IMR-90 (cell line): ENCODE measurements around the gene TNF. TPM values are rescaled to one million over a fixed set of nuclear protein-coding genes. Genes with fewer than 3 reads are reported as not detected.

Experiments
- ATAC-seq: fragments of 200-7000 bp; cut with Tn5 transposase; 2 replicates; pipeline ENCODE4 v1.9.1; 2020; ENCODE audit warnings: low read depth, mild to moderate bottlenecking, moderate library complexity
- BruUV-seq: library from RNA; stranded (reverse); fragments of 400-500 nt; replicated peaks from 2 replicates; lab custom pipeline; 2021; lab: Mats Ljungman, UMichigan
- CTCF ChIA-PET: fragments of 300-600 bp; formaldehyde crosslinking; extraction: SDS; loops from one replicate; lab custom pipeline; 2021; ENCODE audit warnings: antibody characterized with exemption; lab: Yijun Ruan, JAX
- POLR2A ChIA-PET: fragments of 300-600 bp; sonication (Branson Sonifier 250); formaldehyde crosslinking; loops from one replicate; lab custom pipeline; 2022; ENCODE audit warnings: antibody characterized with exemption; ENCODE audit not compliant: unreplicated experiment; lab: Charles Lee
- DNase-seq: peaks from one replicate; pipeline ENCODE4 v3.0.0; 2013
- H2AFZ ChIP-seq: replicated peaks from 2 replicates; pipeline ENCODE3; 2013; ENCODE audit warnings: low read length, mild to moderate bottlenecking; ENCODE audit not compliant: poor library complexity
- H2AK5ac ChIP-seq: 2 replicates; pipeline ENCODE4 v1.6.1; 2013; ENCODE audit warnings: low read depth, low read length, inconsistent platforms
- H2AK9ac ChIP-seq: replicated peaks from 2 replicates; pipeline ENCODE3; 2013; ENCODE audit warnings: mild to moderate bottlenecking, low read depth, low read length, moderate library complexity; ENCODE audit not compliant: poor library complexity
- H2BK120ac ChIP-seq: 2 replicates; pipeline ENCODE4 v1.6.1; 2013; ENCODE audit warnings: low read depth, low read length, inconsistent platforms
- H2BK15ac ChIP-seq: 3 replicates; pipeline ENCODE4 v1.6.1; 2013; ENCODE audit warnings: low read depth, low read length, inconsistent platforms
- H2BK20ac ChIP-seq: 2 replicates; pipeline ENCODE4 v1.6.1; 2013; ENCODE audit warnings: low read depth, mild to moderate bottlenecking, inconsistent platforms, low read length, moderate library complexity
- H2BK5ac ChIP-seq: 2 replicates; pipeline ENCODE4 v1.6.1; 2013; ENCODE audit warnings: mild to moderate bottlenecking, low read depth, low read length, inconsistent platforms; ENCODE audit not compliant: poor library complexity, severe bottlenecking
- H3K14ac ChIP-seq: replicated peaks from 2 replicates; pipeline ENCODE4 v1.6.1; 2013; ENCODE audit warnings: low read depth, low read length, inconsistent platforms
- H3K18ac ChIP-seq: 2 replicates; pipeline ENCODE4 v1.6.1; 2013; ENCODE audit warnings: low read depth, low read length, control low read depth
- H3K23ac ChIP-seq: 2 replicates; pipeline ENCODE4 v1.6.1; 2013; ENCODE audit warnings: low read depth, low read length, inconsistent platforms
- H3K27ac ChIP-seq: 2 replicates; pipeline ENCODE4 v1.5.1; 2013; ENCODE audit warnings: mild to moderate bottlenecking, control low read depth, low read length; ENCODE audit not compliant: insufficient read depth
- H3K27me3 ChIP-seq: 2 replicates; pipeline ENCODE4 v1.6.1; 2013; ENCODE audit warnings: low read length; ENCODE audit not compliant: control insufficient read depth, insufficient read depth
- H3K36me3 ChIP-seq: 2 replicates; pipeline ENCODE4 v1.6.1; 2013; ENCODE audit warnings: low read length, mixed read lengths; ENCODE audit not compliant: control insufficient read depth, insufficient read depth
- H3K4ac ChIP-seq: 2 replicates; pipeline ENCODE4 v1.6.1; 2013; ENCODE audit warnings: low read depth, low read length, inconsistent platforms
- H3K4me1 ChIP-seq: 2 replicates; pipeline ENCODE4 v1.6.1; 2013; ENCODE audit warnings: low read length, mixed read lengths; ENCODE audit not compliant: control insufficient read depth, insufficient read depth
- H3K4me2 ChIP-seq: 2 replicates; pipeline ENCODE4 v1.6.1; 2013; ENCODE audit warnings: low read depth, mild to moderate bottlenecking, control low read depth, low read length, moderate library complexity
- H3K4me3 ChIP-seq: 2 replicates; pipeline ENCODE4 v1.5.1; 2013; ENCODE audit warnings: low read depth, mild to moderate bottlenecking, control low read depth, low read length, moderate library complexity; ENCODE audit not compliant: insufficient read depth
- H3K56ac ChIP-seq: 2 replicates; pipeline ENCODE4 v1.6.1; 2013; ENCODE audit warnings: low read length, inconsistent platforms; ENCODE audit not compliant: insufficient read depth; ENCODE audit errors: extremely low read depth
- H3K79me1 ChIP-seq, 2 experiments: 2 replicates each; pipeline ENCODE4 v1.6.1; 2013; ENCODE audit warnings: low read length in 2 of 2, inconsistent platforms in 1 of 2, low read depth in 1 of 2
- H3K9ac ChIP-seq: 2 replicates; pipeline ENCODE4 v1.6.1; 2013; ENCODE audit warnings: low read depth, low read length, control low read depth
- H3K9me1 ChIP-seq: 2 replicates; pipeline ENCODE4 v1.6.1; 2013; ENCODE audit warnings: low read length, inconsistent platforms; ENCODE audit not compliant: insufficient read depth
- H3K9me3 ChIP-seq: 2 replicates; pipeline ENCODE4 v1.6.1; 2013; ENCODE audit warnings: low read length; ENCODE audit not compliant: control insufficient read depth, insufficient read depth
- H4K20me1 ChIP-seq: 2 replicates; pipeline ENCODE4 v1.6.1; 2013; ENCODE audit warnings: low read length, inconsistent platforms; ENCODE audit not compliant: insufficient read depth
- H4K5ac ChIP-seq: 2 replicates; pipeline ENCODE4 v1.6.1; 2013; ENCODE audit warnings: mild to moderate bottlenecking, low read depth, low read length, control low read depth
- H4K8ac ChIP-seq, 2 experiments: 2 replicates each; pipeline ENCODE4 v1.6.1; 2013; ENCODE audit warnings: low read depth in 2 of 2, low read length in 2 of 2, control low read depth in 1 of 2, inconsistent platforms in 1 of 2
- H4K91ac ChIP-seq: 2 replicates; pipeline ENCODE4 v1.6.1; 2013; ENCODE audit warnings: low read depth, low read length, inconsistent platforms; ENCODE audit not compliant: insufficient read depth
- BHLHE40 ChIP-seq: fragments of 150-350 bp; IDR thresholded peaks from 2 replicates; pipeline ENCODE4 v1.6.1; 2016; ENCODE audit warnings: mild to moderate bottlenecking, low read depth, low read length
- CEBPB ChIP-seq: IDR thresholded peaks from 2 replicates; pipeline ENCODE4 v1.6.1; 2012; ENCODE audit warnings: low read depth, low read length, improper control_type of control experiment
- CHD1 ChIP-seq: IDR thresholded peaks from 2 replicates; pipeline ENCODE4 v1.6.1; 2012; ENCODE audit warnings: low read depth, low read length, improper control_type of control experiment
- FOS ChIP-seq: fragments of 150-350 bp; IDR thresholded peaks from 2 replicates; pipeline ENCODE4 v1.6.1; 2016; ENCODE audit warnings: low read depth, low read length
- MAFK ChIP-seq: IDR thresholded peaks from 2 replicates; pipeline ENCODE4 v1.6.1; 2012; ENCODE audit warnings: low read depth, low read length, improper control_type of control experiment
- MAZ ChIP-seq: IDR thresholded peaks from 2 replicates; pipeline ENCODE4 v1.6.1; 2012; ENCODE audit warnings: low read depth, mild to moderate bottlenecking, low read length, improper control_type of control experiment, moderate library complexity, borderline replicate concordance
- MXI1 ChIP-seq: IDR thresholded peaks from 2 replicates; pipeline ENCODE4 v1.6.1; 2012; ENCODE audit warnings: low read depth, mild to moderate bottlenecking, low read length, moderate library complexity, borderline replicate concordance
- POLR2A ChIP-seq: IDR thresholded peaks from 2 replicates; pipeline ENCODE4 v1.6.1; 2012; ENCODE audit warnings: mild to moderate bottlenecking, low read depth, low read length
- RAD21 ChIP-seq: IDR thresholded peaks from 2 replicates; pipeline ENCODE4 v1.6.1; 2012; ENCODE audit warnings: low read length, improper control_type of control experiment
- RCOR1 ChIP-seq: IDR thresholded peaks from 2 replicates; pipeline ENCODE4 v1.6.1; 2012; ENCODE audit warnings: mild to moderate bottlenecking, low read length, improper control_type of control experiment; ENCODE audit not compliant: insufficient replicate concordance
- RFX5 ChIP-seq: IDR thresholded peaks from 2 replicates; pipeline ENCODE4 v1.8.0; 2012; ENCODE audit warnings: low read depth, mild to moderate bottlenecking, low read length, moderate library complexity
- SMC3 ChIP-seq: fragments of 150-350 bp; IDR thresholded peaks from 2 replicates; pipeline ENCODE4 v1.6.1; 2016; ENCODE audit warnings: low read depth, mild to moderate bottlenecking, antibody characterized with exemption, low read length, moderate library complexity
- WGBS, 2 experiments: methylation state at CpG; one replicate each; pipeline versions ENCODE4 v1.1.5 to v1.1.7; 2013; ENCODE audit warnings: missing lambda C conversion rate in 2 of 2; ENCODE audit not compliant: insufficient read length in 1 of 2; ENCODE audit errors: extremely low coverage in 2 of 2; 5-methylcytosine and 5-hydroxymethylcytosine counted together
- dilution Hi-C: fragments of 300-500 bp; cut with HindIII; formaldehyde crosslinking; loops from one replicate; pipeline ENCODE4 v1.14.3; 2018; ENCODE audit warnings: low sequenced_read_pairs; ENCODE audit not compliant: unreplicated experiment
- in situ Hi-C: fragments of 300-500 bp; cut with MboI; formaldehyde crosslinking; loops from 3 replicates; pipeline ENCODE4 v1.14.3; 2019; ENCODE audit warnings: low sequenced_read_pairs, inconsistent platforms, mixed read lengths
- intact Hi-C: fragments of 100-400 bp; cut with micrococcal nuclease; formaldehyde crosslinking; loops from 2 replicates; pipeline ENCODE4 v1.10.0; 2022
- polyA plus RNA-seq, 3 experiments: library from polyadenylated mRNA; depleted of rRNA; stranded (reverse); fragments of >200 nt; gene quantifications; 2 replicates each; pipeline ENCODE4 v1.2.3, GENCODE V29; 2012; ENCODE audit warnings: low replicate concordance in 1 of 3
- total RNA-seq: library from RNA; depleted of rRNA; stranded (reverse); fragments of >200 nt; gene quantifications from 2 replicates; pipeline ENCODE4 v1.2.3, GENCODE V29; 2012
- TF ChIP-seq, protein P1 (sequence below): conservative IDR thresholded peaks from 2 replicates; pipeline ENCODE4 v1.5.1; 2012; ENCODE audit warnings: mild to moderate bottlenecking, low read depth, low read length, improper control_type of control experiment
- TF ChIP-seq, protein P2 (sequence below): fragments of 150-350 bp; IDR thresholded peaks from 2 replicates; pipeline ENCODE4 v1.6.1; 2016; ENCODE audit warnings: low read depth, mild to moderate bottlenecking, low read length, moderate library complexity, borderline replicate concordance
- TF ChIP-seq, protein P3 (sequence below): fragments of 150-350 bp; IDR thresholded peaks from 2 replicates; pipeline ENCODE4 v1.6.1; 2017; ENCODE audit warnings: mild to moderate bottlenecking, antibody characterized with exemption, low read length, low read depth

The TNF gene
- total and polyA plus RNA-seq, 2 of the 4 experiments (the other 2 are of a cell fraction), result not detected

DNA sequence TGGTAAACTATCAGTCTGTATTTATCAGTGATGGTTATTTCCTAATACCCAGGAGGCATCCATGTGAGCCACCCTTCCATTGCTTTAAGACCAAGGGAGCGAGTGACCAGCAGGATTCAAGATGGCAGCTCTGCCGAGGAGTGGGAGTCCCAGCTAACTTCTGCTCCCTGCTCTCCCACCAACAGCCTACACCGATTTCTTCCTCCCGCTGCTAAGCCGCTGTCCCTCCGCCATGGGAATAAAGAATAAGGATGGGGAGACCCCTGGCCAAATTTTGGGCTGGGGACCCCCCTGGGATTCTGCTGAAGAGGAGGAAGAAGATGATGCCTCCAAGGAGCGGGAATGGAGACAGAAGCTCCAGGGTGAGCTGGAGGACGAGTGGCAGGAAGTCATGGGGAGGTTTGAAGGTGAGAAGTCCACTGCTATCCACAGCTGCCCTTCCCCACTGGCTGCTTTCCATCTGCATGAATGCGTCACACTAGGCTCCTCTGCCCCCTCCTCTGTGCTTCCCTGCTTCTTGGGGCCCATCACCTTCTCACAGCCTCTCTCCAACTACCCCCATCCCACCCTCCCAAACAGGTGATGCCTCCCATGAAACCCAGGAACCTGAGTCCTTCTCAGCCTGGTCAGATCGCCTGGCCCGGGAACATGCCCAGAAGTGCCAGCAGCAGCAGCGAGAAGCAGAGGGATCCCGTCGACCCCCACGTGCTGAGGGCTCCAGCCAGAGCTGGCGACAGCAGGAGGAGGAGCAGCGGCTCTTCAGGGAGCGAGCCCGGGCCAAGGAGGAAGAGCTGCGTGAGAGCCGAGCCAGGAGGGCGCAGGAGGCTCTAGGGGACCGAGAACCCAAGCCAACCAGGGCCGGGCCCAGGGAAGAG, 17.7 kb upstream of the TNF start:
- no peaks in the 10 kb centered on the region for H3K27me3 ChIP-seq
- no peak overlapping the region for H3K4ac ChIP-seq
- no peak overlapping the region for H2AFZ ChIP-seq
- no peak overlapping the region for H3K18ac ChIP-seq
- no peak overlapping the region for H2AK9ac ChIP-seq
- BruUV-seq, result no TSS peak
- H4K91ac ChIP-seq, result no peak overlapping the region
- H4K8ac ChIP-seq, result no peak overlapping the region
- H3K79me1 ChIP-seq, result peaks cover 12 to 26% of the 10 kb centered on the region in 2 experiments
- H3K23ac ChIP-seq, result no peak overlapping the region
- H2BK120ac ChIP-seq, result no peak overlapping the region
- 69% methylated on average over 5 of the region's 24 CpGs; no CpG with 5 or more reads in 1 of the 2 experiments for WGBS, 2 experiments
- no peak overlapping the region for H3K4me3 ChIP-seq
- no peak overlapping the region for H3K4me2 ChIP-seq
- intact Hi-C loops (no loop called here), dilution Hi-C loops (no loop called here), in situ Hi-C loops (no loop called here)
- ChIA-PET POLR2A (no interaction called here), CTCF (no interaction called here)
- H3K9me1 ChIP-seq, result peaks cover 19% of the 10 kb centered on the region; the same call in 1 of the 2 replicates
- no peak overlapping the region for H3K9ac ChIP-seq
- H4K20me1 ChIP-seq, result no peaks in the 10 kb centered on the region
- no peak overlapping the region for H2BK20ac ChIP-seq
- no peaks in the 10 kb centered on the region for H3K9me3 ChIP-seq
- no peak overlapping the region for H2BK5ac ChIP-seq
- H3K36me3 ChIP-seq, result peaks cover 33% of the 10 kb centered on the region
- H2BK15ac ChIP-seq, result no peak overlapping the region
- DNase-seq (no peak), ATAC-seq (no peak)
- H3K14ac ChIP-seq, result no peak overlapping the region
- no peak overlapping the region for H3K56ac ChIP-seq
- H2AK5ac ChIP-seq, result no peak overlapping the region
- H4K5ac ChIP-seq, result no peak overlapping the region
- H3K27ac ChIP-seq, result no peak overlapping the region
- peaks cover 18% of the 10 kb centered on the region for H3K4me1 ChIP-seq
- TF ChIP-seq RCOR1 (no peak), SMC3 (no peak), POLR2A (no peak), CEBPB (no peak), MXI1 (no peak), CHD1 (no peak), RAD21 (no peak), FOS (no peak), RFX5 (no peak), BHLHE40 (no peak), MAZ (no peak), MAFK (no peak)
- TF ChIP-seq, protein P1, sequence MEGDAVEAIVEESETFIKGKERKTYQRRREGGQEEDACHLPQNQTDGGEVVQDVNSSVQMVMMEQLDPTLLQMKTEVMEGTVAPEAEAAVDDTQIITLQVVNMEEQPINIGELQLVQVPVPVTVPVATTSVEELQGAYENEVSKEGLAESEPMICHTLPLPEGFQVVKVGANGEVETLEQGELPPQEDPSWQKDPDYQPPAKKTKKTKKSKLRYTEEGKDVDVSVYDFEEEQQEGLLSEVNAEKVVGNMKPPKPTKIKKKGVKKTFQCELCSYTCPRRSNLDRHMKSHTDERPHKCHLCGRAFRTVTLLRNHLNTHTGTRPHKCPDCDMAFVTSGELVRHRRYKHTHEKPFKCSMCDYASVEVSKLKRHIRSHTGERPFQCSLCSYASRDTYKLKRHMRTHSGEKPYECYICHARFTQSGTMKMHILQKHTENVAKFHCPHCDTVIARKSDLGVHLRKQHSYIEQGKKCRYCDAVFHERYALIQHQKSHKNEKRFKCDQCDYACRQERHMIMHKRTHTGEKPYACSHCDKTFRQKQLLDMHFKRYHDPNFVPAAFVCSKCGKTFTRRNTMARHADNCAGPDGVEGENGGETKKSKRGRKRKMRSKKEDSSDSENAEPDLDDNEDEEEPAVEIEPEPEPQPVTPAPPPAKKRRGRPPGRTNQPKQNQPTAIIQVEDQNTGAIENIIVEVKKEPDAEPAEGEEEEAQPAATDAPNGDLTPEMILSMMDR, result no peak
- TF ChIP-seq, protein P2, sequence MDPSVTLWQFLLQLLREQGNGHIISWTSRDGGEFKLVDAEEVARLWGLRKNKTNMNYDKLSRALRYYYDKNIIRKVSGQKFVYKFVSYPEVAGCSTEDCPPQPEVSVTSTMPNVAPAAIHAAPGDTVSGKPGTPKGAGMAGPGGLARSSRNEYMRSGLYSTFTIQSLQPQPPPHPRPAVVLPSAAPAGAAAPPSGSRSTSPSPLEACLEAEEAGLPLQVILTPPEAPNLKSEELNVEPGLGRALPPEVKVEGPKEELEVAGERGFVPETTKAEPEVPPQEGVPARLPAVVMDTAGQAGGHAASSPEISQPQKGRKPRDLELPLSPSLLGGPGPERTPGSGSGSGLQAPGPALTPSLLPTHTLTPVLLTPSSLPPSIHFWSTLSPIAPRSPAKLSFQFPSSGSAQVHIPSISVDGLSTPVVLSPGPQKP, result no peak
- TF ChIP-seq, protein P3, sequence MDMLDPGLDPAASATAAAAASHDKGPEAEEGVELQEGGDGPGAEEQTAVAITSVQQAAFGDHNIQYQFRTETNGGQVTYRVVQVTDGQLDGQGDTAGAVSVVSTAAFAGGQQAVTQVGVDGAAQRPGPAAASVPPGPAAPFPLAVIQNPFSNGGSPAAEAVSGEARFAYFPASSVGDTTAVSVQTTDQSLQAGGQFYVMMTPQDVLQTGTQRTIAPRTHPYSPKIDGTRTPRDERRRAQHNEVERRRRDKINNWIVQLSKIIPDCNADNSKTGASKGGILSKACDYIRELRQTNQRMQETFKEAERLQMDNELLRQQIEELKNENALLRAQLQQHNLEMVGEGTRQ, result no peak
